ENCODE data around the gene ST3GAL2. TPM values are rescaled to one million over a fixed set of nuclear protein-coding genes. Genes with fewer than 3 reads are reported as not detected.

ST3GAL2 gene
- total and polyA plus RNA-seq, 2 of the 4 experiments (the other 2 are of a cell fraction): 17.4 to 17.7 TPM

GRCh38 chr16:70380919-70381603, 57.8 kb downstream of the ST3GAL2 start (continued):
- TF ChIP-seq CEBPB (IDR thresholded peaks at IDR 0.05; ENCODE audit: low read depth, low read length): no peak
- TF ChIP-seq RCOR1 (IDR thresholded peaks at IDR 0.05; ENCODE audit: insufficient replicate concordance, low read length): no peak

GRCh38 chr16:70380248-70380918, 58.5 kb downstream of the ST3GAL2 start:
- ATAC-seq (ENCODE audit: low read depth) (peak; percentile 49), DNase-seq (peak; percentile 82)
- H3K9me1 ChIP-seq (ENCODE audit: insufficient read depth, low read length): no peaks in the 10 kb centered on the region
- H3K23ac ChIP-seq (ENCODE audit: low read depth, low read length): peak overlapping the region; percentile 97
- H3K4me3 ChIP-seq (ENCODE audit: insufficient read depth, low read depth, low read length): peak overlapping the region; percentile 63
- H2BK15ac ChIP-seq (ENCODE audit: low read depth, low read length): peak overlapping the region; percentile 46; the same call in 1 of the 3 replicates
- peak overlapping the region; percentile 99 for H2AK9ac ChIP-seq (replicated peaks; ENCODE audit: low read depth, low read length, poor library complexity)
- dilution Hi-C loops (cut with HindIII; ENCODE audit: low sequenced_read_pairs, unreplicated experiment) (no loop called here), in situ Hi-C loops (cut with MboI; ENCODE audit: low sequenced_read_pairs) (no loop called here), intact Hi-C loops (cut with micrococcal nuclease) (loop anchor here (2.0 to 5.0 kb wide), 3 partner anchors 58 to 272 kb away; partner anchors contain the start of gene ST3GAL2)
- H3K4me2 ChIP-seq (ENCODE audit: low read depth, low read length): peak overlapping the region; percentile 88
- peak overlapping the region; percentile 30 for H3K18ac ChIP-seq (ENCODE audit: low read depth, low read length)
- H3K27ac ChIP-seq (ENCODE audit: insufficient read depth, low read length): peak overlapping the region; percentile 79
- peak overlapping the region; percentile 72 for H4K5ac ChIP-seq (ENCODE audit: low read depth, low read length)
- no peaks in the 10 kb centered on the region for H3K9me3 ChIP-seq (ENCODE audit: control insufficient read depth, insufficient read depth, low read length)
- H3K14ac ChIP-seq (replicated peaks; ENCODE audit: low read depth, low read length): peak overlapping the region; percentile 99
- H3K4me1 ChIP-seq (ENCODE audit: control insufficient read depth, insufficient read depth, low read length): no peaks in the 10 kb centered on the region; the same call in 1 of the 2 replicates
- peak overlapping the region; percentile 91 for H2AFZ ChIP-seq (replicated peaks; ENCODE audit: low read length, poor library complexity)
- H4K8ac ChIP-seq (ENCODE audit: low read depth in 2 of 2, low read length in 2 of 2): peak overlapping the region; percentile 65 to 93
- no TSS peak for BruUV-seq (replicated peaks)
- H3K9ac ChIP-seq (ENCODE audit: low read depth, low read length): peak overlapping the region; percentile 75
- peak overlapping the region; percentile 77 for H2BK120ac ChIP-seq (ENCODE audit: low read depth, low read length)
- peak overlapping the region; percentile 88 for H2AK5ac ChIP-seq (ENCODE audit: low read depth, low read length)
- CTCF ChIA-PET: interaction anchor here (0.6 to 1.6 kb wide), 4 partner anchors 10 to 273 kb away, joined by 3 to 5 read pairs (median 4); no protein-coding TSS in a partner anchor
- 0 out of 2 replicates have a peak overlapping the region, but pooled peaks have one; percentile 57 for H2BK20ac ChIP-seq (ENCODE audit: low read depth, low read length)
- H3K4ac ChIP-seq (ENCODE audit: low read depth, low read length): peak overlapping the region; percentile 96
- H3K79me1 ChIP-seq (ENCODE audit: low read depth in 1 of 2, low read length in 2 of 2): peaks cover 9 to 31% of the 10 kb centered on the region in 2 experiments; a peak in 3 of 4 replicates
- H3K27me3 ChIP-seq (ENCODE audit: control insufficient read depth, insufficient read depth, low read length): no peaks in the 10 kb centered on the region
- H3K56ac ChIP-seq (ENCODE audit: extremely low read depth, insufficient read depth, low read length): peak overlapping the region; percentile 83
- peak overlapping the region; percentile 81 for H2BK5ac ChIP-seq (ENCODE audit: low read depth, low read length, poor library complexity, severe bottlenecking)
- WGBS, 2 experiments (ENCODE audit: extremely low coverage in 2 of 2, insufficient read length in 1 of 2): 0% methylated on average over 9 of the region's 31 CpGs; no CpG with 5 or more reads in 1 of the 2 experiments
- H3K36me3 ChIP-seq (ENCODE audit: control insufficient read depth, insufficient read depth, low read length): peaks cover 17% of the 10 kb centered on the region
- peak overlapping the region; percentile 90 for H4K91ac ChIP-seq (ENCODE audit: insufficient read depth, low read depth, low read length)
- POLR2A ChIA-PET (ENCODE audit: unreplicated experiment): no interaction called here
- no peaks in the 10 kb centered on the region for H4K20me1 ChIP-seq (ENCODE audit: insufficient read depth, low read length)
- TF ChIP-seq BHLHE40 (IDR thresholded peaks at IDR 0.05; ENCODE audit: low read depth, low read length) (no peak), NFE2L2 (IDR thresholded peaks at IDR 0.05; ENCODE audit: low read depth, low read length) (no peak), CHD1 (IDR thresholded peaks at IDR 0.05; ENCODE audit: low read depth, low read length) (no peak), RAD21 (IDR thresholded peaks at IDR 0.05; ENCODE audit: low read length) (peak; percentile 35), CTCF (conservative IDR thresholded peaks at IDR 0.05; ENCODE audit: low read depth, low read length) (no peak), USF2 (IDR thresholded peaks at IDR 0.05; ENCODE audit: low read depth, low read length) (no peak), ELK1 (IDR thresholded peaks at IDR 0.05; ENCODE audit: borderline replicate concordance, low read depth, low read length) (no peak), RCOR1 (IDR thresholded peaks at IDR 0.05; ENCODE audit: insufficient replicate concordance, low read length) (no peak), SMC3 (IDR thresholded peaks at IDR 0.05; ENCODE audit: low read depth, low read length) (no peak; the same call in 1 of the 2 replicates)

All from IMR-90 (cell line).